Loucy (cell line): ENCODE measurements around the gene AGRN.

Experiments
- CTCF ChIP-seq: fragments of 200-600 bp; sonication (generic); conservative IDR thresholded peaks from 2 replicates; pipeline ENCODE4 v1.5.1; 2014; ENCODE audit warnings: mild to moderate bottlenecking, antibody characterized with exemption, low read length
- EZH2phosphoT487 ChIP-seq: fragments of 200-600 bp; IDR thresholded peaks from 2 replicates; pipeline ENCODE4 v1.6.1; 2018; ENCODE audit warnings: antibody characterized with exemption, mild to moderate bottlenecking, moderate library complexity, borderline replicate concordance

GRCh38 chr1:1025730-1026129 is 5.8 kb downstream of the AGRN start:
- TF ChIP-seq CTCF (no peak), EZH2phosphoT487 (no peak)
